HCT116 (cell line): ENCODE results near the gene DENND1A. TPM values are rescaled to one million over a fixed set of nuclear protein-coding genes. Genes with fewer than 3 reads are reported as not detected.

Experiments used
- ATAC-seq: fragments of 200-7000 bp; cut with Tn5 transposase; 2 replicates; pipeline ENCODE4 v1.9.1; 2020; ENCODE audit warnings: mild to moderate bottlenecking, moderate library complexity
- BruUV-seq: library from RNA; stranded (reverse); fragments of 400-500 nt; replicated peaks from 2 replicates; lab custom pipeline; 2021; lab: Mats Ljungman, UMichigan
- CTCF ChIA-PET: fragments of 300-600 bp; sonication (Branson Sonifier 250); formaldehyde crosslinking; loops from one replicate; lab custom pipeline; 2021; ENCODE audit warnings: antibody characterized with exemption; lab: Charles Lee
- POLR2A ChIA-PET: fragments of 300-600, 350-600 bp; sonication (Branson Sonifier 250); formaldehyde crosslinking; loops from one replicate; lab custom pipeline; 2021; ENCODE audit warnings: antibody characterized with exemption; lab: Charles Lee
- RAD21 ChIA-PET, 2 experiments: fragments of 300-600 bp; sonication (Branson Sonifier 250); formaldehyde crosslinking; loops; one replicate each; lab custom pipeline; 2023; ENCODE audit warnings: low total read pairs in 2 of 2; ENCODE audit not compliant: uncharacterized antibody in 2 of 2, unreplicated experiment in 2 of 2, low non-redundant PET in 1 of 2; lab: Charles Lee
- DNase-seq: peaks from one replicate; pipeline ENCODE4 v3.0.0-alpha.2; 2010; ENCODE audit warnings: low read depth, low spot score
- H2AFZ ChIP-seq: fragments of 200-600 bp; shearing (Covaris generic), sonication (generic); 2 replicates; pipeline ENCODE4 v1.6.1; 2017; ENCODE audit warnings: low read depth, mixed run types, mixed read lengths, antibody characterized with exemption, low read length; ENCODE audit not compliant: poor library complexity, severe bottlenecking
- H3K27ac ChIP-seq: 2 replicates; pipeline ENCODE4 v1.5.1; 2012; ENCODE audit warnings: low read depth, low read length
- H3K27me3 ChIP-seq: fragments of 200-600 bp; sonication (generic); 2 replicates; pipeline ENCODE4 v1.6.1; 2016; ENCODE audit warnings: mixed run types, low read length, mixed read lengths; ENCODE audit not compliant: insufficient read depth
- H3K36me3 ChIP-seq, 2 experiments: fragments of 200-500 bp in 1 of 2; fragments of 200-600 bp in 1 of 2; sonication (Bioruptor generic) in 1 of 2; sonication (generic) in 1 of 2; 2 replicates each; pipeline versions ENCODE4 v1.5.1 to v1.6.1; 2014 to 2016; ENCODE audit warnings: low read length in 2 of 2, inconsistent platforms in 1 of 2, mixed read lengths in 1 of 2, mixed run types in 1 of 2; ENCODE audit not compliant: insufficient read depth in 2 of 2, control insufficient read depth in 1 of 2
- H3K4me1 ChIP-seq, 2 experiments: fragments of 200-600 bp in 1 of 2; sonication (generic) in 1 of 2; 2 replicates each; pipeline versions ENCODE4 v1.5.1 to v1.6.1; 2012 to 2017; ENCODE audit warnings: low read length in 2 of 2, inconsistent platforms in 1 of 2, mild to moderate bottlenecking in 1 of 2, mixed read lengths in 1 of 2, mixed run types in 1 of 2, moderate library complexity in 1 of 2; ENCODE audit not compliant: insufficient read depth in 2 of 2, control insufficient read depth in 1 of 2
- H3K4me2 ChIP-seq: fragments of 200-600 bp; sonication (generic); 2 replicates; pipeline ENCODE4 v1.6.1; 2017; ENCODE audit warnings: mixed run types, low read length, mixed read lengths
- H3K4me3 ChIP-seq, 2 experiments: fragments of 200-600 bp in 1 of 2; sonication (generic) in 1 of 2; replicated peaks in 1 of 2; 2 replicates each; pipeline ENCODE4 v1.5.1; 2011 to 2016; ENCODE audit warnings: low read length in 2 of 2, control low read depth in 1 of 2, low read depth in 1 of 2, mild to moderate bottlenecking in 1 of 2, mixed read lengths in 1 of 2, mixed run types in 1 of 2
- H3K79me2 ChIP-seq: fragments of 200-600 bp; sonication (generic); 2 replicates; pipeline ENCODE4 v1.6.1; 2017; ENCODE audit warnings: mild to moderate bottlenecking, mixed run types, low read length, moderate library complexity, mixed read lengths; ENCODE audit not compliant: insufficient read depth
- H3K9ac ChIP-seq: fragments of 200-600 bp; sonication (generic); 2 replicates; pipeline ENCODE4 v1.6.1; 2016; ENCODE audit warnings: low read length, mixed read lengths
- H3K9me2 ChIP-seq: fragments of 200-600 bp; sonication (generic), shearing (Covaris generic); 2 replicates; pipeline ENCODE4 v1.6.1; 2017; ENCODE audit warnings: mixed run types, mild to moderate bottlenecking, moderate library complexity; ENCODE audit not compliant: insufficient read depth
- H3K9me3 ChIP-seq, 2 experiments: fragments of 200-500 bp in 1 of 2; fragments of 200-600 bp in 1 of 2; sonication (Bioruptor generic) in 1 of 2; sonication (generic) in 1 of 2; 2 replicates each; pipeline ENCODE4 v1.6.1; 2014 to 2017; ENCODE audit warnings: low read length in 2 of 2, mixed read lengths in 2 of 2, inconsistent platforms in 1 of 2, low read depth in 1 of 2, mild to moderate bottlenecking in 1 of 2, mixed run types in 1 of 2, moderate library complexity in 1 of 2; ENCODE audit not compliant: control insufficient read depth in 1 of 2, insufficient read depth in 1 of 2
- H4K20me1 ChIP-seq: fragments of 200-600 bp; sonication (generic), shearing (Covaris generic); 2 replicates; pipeline ENCODE4 v1.6.1; 2017; ENCODE audit warnings: mixed run types, mild to moderate bottlenecking, moderate library complexity; ENCODE audit not compliant: insufficient read depth
- ELF1 ChIP-seq: IDR thresholded peaks from 2 replicates; pipeline ENCODE4 v1.6.1; 2012; ENCODE audit warnings: low read depth, borderline replicate concordance
- EZH2 ChIP-seq: fragments of 200-600 bp; sonication (generic); IDR thresholded peaks from 2 replicates; pipeline ENCODE4 v1.6.1; 2017; ENCODE audit warnings: antibody characterized with exemption, mixed run types
- POLR2AphosphoS5 ChIP-seq: IDR thresholded peaks from 2 replicates; pipeline ENCODE4 v1.6.1; 2011; ENCODE audit warnings: mild to moderate bottlenecking, low read depth, low read length, moderate library complexity
- SP1 ChIP-seq: IDR thresholded peaks from 2 replicates; pipeline ENCODE4 v1.6.1; 2012; ENCODE audit warnings: low read depth
- TCF7L2 ChIP-seq: IDR thresholded peaks from 2 replicates; pipeline ENCODE4 v1.7.0; 2011; ENCODE audit warnings: borderline replicate concordance, inconsistent platforms; ENCODE audit not compliant: insufficient read depth, insufficient read length; ENCODE audit errors: extremely low read depth
- intact Hi-C: fragments of 100-400 bp; cut with micrococcal nuclease; formaldehyde crosslinking; loops from 2 replicates; pipeline ENCODE4 v1.10.0; 2022
- total RNA-seq: library from RNA; stranded (reverse); gene quantifications from one replicate; pipeline ENCODE4 v1.2.1, GENCODE V29; 2021; ENCODE audit not compliant: unreplicated experiment

Gene DENND1A
- total RNA-seq, 1 experiment from 2014 or later = 33.0 TPM

GRCh38 chr9:123562844-123563346 lies 367.0 kb downstream of the DENND1A start:
- Histone ChIP-seq H3K36me3 (no peaks in the 10 kb centered on the region), H3K9me3 (no peaks in the 10 kb centered on the region), H4K20me1 (0 out of 2 replicates have a peak, but pooled peaks cover 4% of the 10 kb centered on the region), H3K4me2 (no peak overlapping the region), H3K9me2 (no peaks in the 10 kb centered on the region), H3K27me3 (no peaks in the 10 kb centered on the region), H3K4me1 (no peaks in the 10 kb centered on the region), H3K79me2 (no peaks in the 10 kb centered on the region), H3K9ac (no peak overlapping the region), H3K4me3 (no peak overlapping the region), H2AFZ (no peak overlapping the region), H3K27ac (no peak overlapping the region)
- RAD21 ChIA-PET = no interaction called here
- CTCF ChIA-PET = no interaction called here
- intact Hi-C loops = no loop called here
- BruUV-seq = no TSS peak
- POLR2A ChIA-PET = no interaction called here
- no peak for TF ChIP-seq POLR2AphosphoS5
- DNase-seq (no peak), ATAC-seq (no peak)

GRCh38 chr9:123561046-123561445 lies 368.9 kb downstream of the DENND1A start:
- H3K36me3 ChIP-seq = no peaks in the 10 kb centered on the region
- H3K9ac ChIP-seq = no peak overlapping the region
- POLR2A ChIA-PET = no interaction called here
- no peak for TF ChIP-seq TCF7L2
- TF ChIP-seq ELF1 = no peak
- TF ChIP-seq SP1 = no peak
- TF ChIP-seq EZH2 = no peak
- ATAC-seq (no peak), DNase-seq (no peak)
- BruUV-seq = no TSS peak
- no peak overlapping the region for H3K4me3 ChIP-seq
- H2AFZ ChIP-seq = no peak overlapping the region
- no peaks in the 10 kb centered on the region for H3K9me2 ChIP-seq
- H3K4me1 ChIP-seq = peaks cover 0 to 5% of the 10 kb centered on the region in 2 experiments; a peak in 1 of 4 replicates
- intact Hi-C loops = no loop called here
- no peak overlapping the region for H3K27ac ChIP-seq
- no peaks in the 10 kb centered on the region for H3K27me3 ChIP-seq
- H3K4me2 ChIP-seq = no peak overlapping the region
- no peaks in the 10 kb centered on the region for H3K9me3 ChIP-seq
- CTCF ChIA-PET = no interaction called here
- RAD21 ChIA-PET = no interaction called here
- no peaks in the 10 kb centered on the region for H4K20me1 ChIP-seq
- no peaks in the 10 kb centered on the region for H3K79me2 ChIP-seq
